Lower leg skin (tissue), 3 donors: ENCODE results near the gene STAMBPL1.

Experiments used
- POLR2A ChIP-seq, 2 donors: fragments of 450-650 bp; IDR thresholded peaks; one replicate each; pipeline ENCODE4 v1.6.1; 2016 to 2017; ENCODE audit warnings: antibody characterized with exemption in 2 of 2, mild to moderate bottlenecking in 1 of 2, moderate library complexity in 1 of 2
- TF ChIP-seq, protein P1 (sequence below), 3 donors: fragments of 450-650 bp; IDR thresholded peaks; one replicate each; pipeline ENCODE4 v1.5.1; 2016; ENCODE audit warnings: antibody characterized with exemption in 3 of 3, mild to moderate bottlenecking in 3 of 3, moderate library complexity in 2 of 3

DNA sequence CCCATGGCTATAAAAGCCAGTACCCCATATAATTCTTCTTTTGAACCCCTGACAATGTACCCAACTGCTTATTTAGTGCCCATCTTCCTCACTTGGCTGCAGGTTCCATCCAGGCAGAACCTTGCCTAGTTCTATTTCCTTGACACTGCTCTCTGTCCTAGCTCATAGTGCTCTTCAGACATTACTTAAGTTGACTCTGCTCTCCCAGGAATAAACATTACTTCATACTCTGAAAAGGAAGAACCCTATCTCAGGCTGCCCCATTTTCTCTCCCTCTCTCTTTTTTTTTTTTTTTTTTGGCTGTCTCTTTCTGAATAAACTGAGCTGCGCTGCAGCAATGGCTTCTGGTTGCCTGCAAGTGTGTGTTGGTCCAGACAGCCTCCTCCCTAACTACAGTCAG lies 51.5 kb downstream of the STAMBPL1 start:
- TF ChIP-seq, protein P1, sequence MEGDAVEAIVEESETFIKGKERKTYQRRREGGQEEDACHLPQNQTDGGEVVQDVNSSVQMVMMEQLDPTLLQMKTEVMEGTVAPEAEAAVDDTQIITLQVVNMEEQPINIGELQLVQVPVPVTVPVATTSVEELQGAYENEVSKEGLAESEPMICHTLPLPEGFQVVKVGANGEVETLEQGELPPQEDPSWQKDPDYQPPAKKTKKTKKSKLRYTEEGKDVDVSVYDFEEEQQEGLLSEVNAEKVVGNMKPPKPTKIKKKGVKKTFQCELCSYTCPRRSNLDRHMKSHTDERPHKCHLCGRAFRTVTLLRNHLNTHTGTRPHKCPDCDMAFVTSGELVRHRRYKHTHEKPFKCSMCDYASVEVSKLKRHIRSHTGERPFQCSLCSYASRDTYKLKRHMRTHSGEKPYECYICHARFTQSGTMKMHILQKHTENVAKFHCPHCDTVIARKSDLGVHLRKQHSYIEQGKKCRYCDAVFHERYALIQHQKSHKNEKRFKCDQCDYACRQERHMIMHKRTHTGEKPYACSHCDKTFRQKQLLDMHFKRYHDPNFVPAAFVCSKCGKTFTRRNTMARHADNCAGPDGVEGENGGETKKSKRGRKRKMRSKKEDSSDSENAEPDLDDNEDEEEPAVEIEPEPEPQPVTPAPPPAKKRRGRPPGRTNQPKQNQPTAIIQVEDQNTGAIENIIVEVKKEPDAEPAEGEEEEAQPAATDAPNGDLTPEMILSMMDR (IDR thresholded peaks at IDR 0.05): no peak
- no peak for TF ChIP-seq POLR2A (IDR thresholded peaks at IDR 0.05)
